ENCODE results near the gene AASDH. TPM values are rescaled to one million over a fixed set of nuclear protein-coding genes. Genes with fewer than 3 reads are reported as not detected.
A peak's percentile ranks its signal among the peaks of the same experiment; 100 is the strongest.

AASDH gene
- total and polyA plus RNA-seq, 2 of the 13 experiments (the other 11 are each of a cell fraction or from before 2014, with no cell fraction given), result 12.6 to 14.1 TPM

DNA sequence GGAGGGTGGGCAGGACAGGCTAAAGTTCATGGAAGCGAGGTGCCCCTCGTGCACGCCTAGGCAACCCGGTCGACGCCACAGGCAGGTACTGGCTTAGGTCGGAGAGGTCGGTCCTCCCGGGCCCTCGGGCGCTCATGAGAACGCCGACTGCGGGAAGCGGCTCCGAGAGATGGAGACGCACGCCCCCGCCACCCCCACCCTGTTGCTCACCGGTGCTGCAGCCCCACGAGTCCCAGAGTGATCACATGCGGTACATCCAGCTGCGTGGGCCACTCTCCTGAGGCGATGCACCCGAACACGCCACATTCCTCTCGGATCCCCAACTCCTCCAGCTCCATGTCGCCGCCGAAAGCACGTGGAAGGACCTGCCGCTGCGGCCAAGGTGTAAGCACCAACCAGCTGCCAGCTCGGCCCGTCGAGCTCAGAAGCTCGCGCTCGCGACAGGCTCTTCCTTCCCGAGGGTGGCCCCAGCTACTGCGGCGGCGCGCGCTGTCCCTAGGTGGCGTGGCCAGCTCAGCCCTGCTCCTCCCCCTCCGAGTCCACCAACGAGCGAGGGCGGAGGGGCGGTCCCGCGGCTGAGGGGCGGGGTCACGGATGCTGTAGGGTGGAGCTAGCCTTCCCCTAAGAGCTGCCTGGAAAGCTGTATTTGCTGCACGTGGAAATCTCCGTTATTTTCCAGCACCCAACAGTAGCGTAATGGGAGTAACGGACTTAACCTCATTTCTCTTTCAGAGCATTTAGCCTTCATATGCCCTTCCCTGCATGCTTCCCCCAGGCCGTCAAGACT is 48.0 kb upstream of the AASDH start, which contains the start of gene PPAT (continued):
- TF ChIP-seq TCF12 (IDR thresholded peaks at IDR 0.05), result no peak
- TF ChIP-seq TCF12 (CRISPR knock-in tag; IDR thresholded peaks at IDR 0.05), result no peak; the same call in 1 of the 2 replicates
- TF ChIP-seq SIX1 (CRISPR knock-in tag; IDR thresholded peaks at IDR 0.05; ENCODE audit: borderline replicate concordance), result no peak
- no peak; the same call in 1 of the 2 replicates for TF ChIP-seq ZSCAN30 (CRISPR knock-in tag; IDR thresholded peaks at IDR 0.05)
- TF ChIP-seq, protein P1, sequence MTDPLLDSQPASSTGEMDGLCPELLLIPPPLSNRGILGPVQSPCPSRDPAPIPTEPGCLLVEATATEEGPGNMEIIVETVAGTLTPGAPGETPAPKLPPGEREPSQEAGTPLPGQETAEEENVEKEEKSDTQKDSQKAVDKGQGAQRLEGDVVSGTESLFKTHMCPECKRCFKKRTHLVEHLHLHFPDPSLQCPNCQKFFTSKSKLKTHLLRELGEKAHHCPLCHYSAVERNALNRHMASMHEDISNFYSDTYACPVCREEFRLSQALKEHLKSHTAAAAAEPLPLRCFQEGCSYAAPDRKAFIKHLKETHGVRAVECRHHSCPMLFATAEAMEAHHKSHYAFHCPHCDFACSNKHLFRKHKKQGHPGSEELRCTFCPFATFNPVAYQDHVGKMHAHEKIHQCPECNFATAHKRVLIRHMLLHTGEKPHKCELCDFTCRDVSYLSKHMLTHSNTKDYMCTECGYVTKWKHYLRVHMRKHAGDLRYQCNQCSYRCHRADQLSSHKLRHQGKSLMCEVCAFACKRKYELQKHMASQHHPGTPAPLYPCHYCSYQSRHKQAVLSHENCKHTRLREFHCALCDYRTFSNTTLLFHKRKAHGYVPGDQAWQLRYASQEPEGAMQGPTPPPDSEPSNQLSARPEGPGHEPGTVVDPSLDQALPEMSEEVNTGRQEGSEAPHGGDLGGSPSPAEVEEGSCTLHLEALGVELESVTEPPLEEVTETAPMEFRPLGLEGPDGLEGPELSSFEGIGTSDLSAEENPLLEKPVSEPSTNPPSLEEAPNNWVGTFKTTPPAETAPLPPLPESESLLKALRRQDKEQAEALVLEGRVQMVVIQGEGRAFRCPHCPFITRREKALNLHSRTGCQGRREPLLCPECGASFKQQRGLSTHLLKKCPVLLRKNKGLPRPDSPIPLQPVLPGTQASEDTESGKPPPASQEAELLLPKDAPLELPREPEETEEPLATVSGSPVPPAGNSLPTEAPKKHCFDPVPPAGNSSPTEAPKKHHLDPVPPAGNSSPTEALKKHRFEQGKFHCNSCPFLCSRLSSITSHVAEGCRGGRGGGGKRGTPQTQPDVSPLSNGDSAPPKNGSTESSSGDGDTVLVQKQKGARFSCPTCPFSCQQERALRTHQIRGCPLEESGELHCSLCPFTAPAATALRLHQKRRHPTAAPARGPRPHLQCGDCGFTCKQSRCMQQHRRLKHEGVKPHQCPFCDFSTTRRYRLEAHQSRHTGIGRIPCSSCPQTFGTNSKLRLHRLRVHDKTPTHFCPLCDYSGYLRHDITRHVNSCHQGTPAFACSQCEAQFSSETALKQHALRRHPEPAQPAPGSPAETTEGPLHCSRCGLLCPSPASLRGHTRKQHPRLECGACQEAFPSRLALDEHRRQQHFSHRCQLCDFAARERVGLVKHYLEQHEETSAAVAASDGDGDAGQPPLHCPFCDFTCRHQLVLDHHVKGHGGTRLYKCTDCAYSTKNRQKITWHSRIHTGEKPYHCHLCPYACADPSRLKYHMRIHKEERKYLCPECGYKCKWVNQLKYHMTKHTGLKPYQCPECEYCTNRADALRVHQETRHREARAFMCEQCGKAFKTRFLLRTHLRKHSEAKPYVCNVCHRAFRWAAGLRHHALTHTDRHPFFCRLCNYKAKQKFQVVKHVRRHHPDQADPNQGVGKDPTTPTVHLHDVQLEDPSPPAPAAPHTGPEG (CRISPR knock-in tag; IDR thresholded peaks at IDR 0.05), result no peak; the same call in 1 of the 2 replicates
- peak; percentile 93; the same call in 1 of the 2 replicates for TF ChIP-seq ZNF20 (CRISPR knock-in tag; IDR thresholded peaks at IDR 0.05)
- TF ChIP-seq, protein P2, sequence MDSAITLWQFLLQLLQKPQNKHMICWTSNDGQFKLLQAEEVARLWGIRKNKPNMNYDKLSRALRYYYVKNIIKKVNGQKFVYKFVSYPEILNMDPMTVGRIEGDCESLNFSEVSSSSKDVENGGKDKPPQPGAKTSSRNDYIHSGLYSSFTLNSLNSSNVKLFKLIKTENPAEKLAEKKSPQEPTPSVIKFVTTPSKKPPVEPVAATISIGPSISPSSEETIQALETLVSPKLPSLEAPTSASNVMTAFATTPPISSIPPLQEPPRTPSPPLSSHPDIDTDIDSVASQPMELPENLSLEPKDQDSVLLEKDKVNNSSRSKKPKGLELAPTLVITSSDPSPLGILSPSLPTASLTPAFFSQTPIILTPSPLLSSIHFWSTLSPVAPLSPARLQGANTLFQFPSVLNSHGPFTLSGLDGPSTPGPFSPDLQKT (CRISPR knock-in tag; IDR thresholded peaks at IDR 0.05; ENCODE audit: borderline replicate concordance), result no peak; the same call in 1 of the 2 replicates
- peak; percentile 11; the same call in 1 of the 2 replicates for TF ChIP-seq HDAC2 (CRISPR knock-in tag; IDR thresholded peaks at IDR 0.05)
- TF ChIP-seq, protein P3, sequence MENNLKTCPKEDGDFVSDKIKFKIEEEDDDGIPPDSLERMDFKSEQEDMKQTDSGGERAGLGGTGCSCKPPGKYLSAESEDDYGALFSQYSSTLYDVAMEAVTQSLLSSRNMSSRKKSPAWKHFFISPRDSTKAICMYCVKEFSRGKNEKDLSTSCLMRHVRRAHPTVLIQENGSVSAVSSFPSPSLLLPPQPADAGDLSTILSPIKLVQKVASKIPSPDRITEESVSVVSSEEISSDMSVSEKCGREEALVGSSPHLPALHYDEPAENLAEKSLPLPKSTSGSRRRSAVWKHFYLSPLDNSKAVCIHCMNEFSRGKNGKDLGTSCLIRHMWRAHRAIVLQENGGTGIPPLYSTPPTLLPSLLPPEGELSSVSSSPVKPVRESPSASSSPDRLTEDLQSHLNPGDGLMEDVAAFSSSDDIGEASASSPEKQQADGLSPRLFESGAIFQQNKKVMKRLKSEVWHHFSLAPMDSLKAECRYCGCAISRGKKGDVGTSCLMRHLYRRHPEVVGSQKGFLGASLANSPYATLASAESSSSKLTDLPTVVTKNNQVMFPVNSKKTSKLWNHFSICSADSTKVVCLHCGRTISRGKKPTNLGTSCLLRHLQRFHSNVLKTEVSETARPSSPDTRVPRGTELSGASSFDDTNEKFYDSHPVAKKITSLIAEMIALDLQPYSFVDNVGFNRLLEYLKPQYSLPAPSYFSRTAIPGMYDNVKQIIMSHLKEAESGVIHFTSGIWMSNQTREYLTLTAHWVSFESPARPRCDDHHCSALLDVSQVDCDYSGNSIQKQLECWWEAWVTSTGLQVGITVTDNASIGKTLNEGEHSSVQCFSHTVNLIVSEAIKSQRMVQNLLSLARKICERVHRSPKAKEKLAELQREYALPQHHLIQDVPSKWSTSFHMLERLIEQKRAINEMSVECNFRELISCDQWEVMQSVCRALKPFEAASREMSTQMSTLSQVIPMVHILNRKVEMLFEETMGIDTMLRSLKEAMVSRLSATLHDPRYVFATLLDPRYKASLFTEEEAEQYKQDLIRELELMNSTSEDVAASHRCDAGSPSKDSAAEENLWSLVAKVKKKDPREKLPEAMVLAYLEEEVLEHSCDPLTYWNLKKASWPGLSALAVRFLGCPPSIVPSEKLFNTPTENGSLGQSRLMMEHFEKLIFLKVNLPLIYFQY (CRISPR knock-in tag; IDR thresholded peaks at IDR 0.05; ENCODE audit: borderline replicate concordance), result no peak; the same call in 1 of the 2 replicates
- TF ChIP-seq, protein P4, sequence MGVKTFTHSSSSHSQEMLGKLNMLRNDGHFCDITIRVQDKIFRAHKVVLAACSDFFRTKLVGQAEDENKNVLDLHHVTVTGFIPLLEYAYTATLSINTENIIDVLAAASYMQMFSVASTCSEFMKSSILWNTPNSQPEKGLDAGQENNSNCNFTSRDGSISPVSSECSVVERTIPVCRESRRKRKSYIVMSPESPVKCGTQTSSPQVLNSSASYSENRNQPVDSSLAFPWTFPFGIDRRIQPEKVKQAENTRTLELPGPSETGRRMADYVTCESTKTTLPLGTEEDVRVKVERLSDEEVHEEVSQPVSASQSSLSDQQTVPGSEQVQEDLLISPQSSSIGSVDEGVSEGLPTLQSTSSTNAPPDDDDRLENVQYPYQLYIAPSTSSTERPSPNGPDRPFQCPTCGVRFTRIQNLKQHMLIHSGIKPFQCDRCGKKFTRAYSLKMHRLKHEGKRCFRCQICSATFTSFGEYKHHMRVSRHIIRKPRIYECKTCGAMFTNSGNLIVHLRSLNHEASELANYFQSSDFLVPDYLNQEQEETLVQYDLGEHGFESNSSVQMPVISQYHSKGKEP (CRISPR knock-in tag; IDR thresholded peaks at IDR 0.05), result 0 out of 2 replicates have a peak, but pooled peaks have one; percentile 40
- TF ChIP-seq ZNF329 (CRISPR knock-in tag; IDR thresholded peaks at IDR 0.05; ENCODE audit: low read depth), result 0 out of 2 replicates have a peak, but pooled peaks have one; percentile 23
- TF ChIP-seq TOE1 (CRISPR knock-in tag; IDR thresholded peaks at IDR 0.05), result no peak; the same call in 1 of the 2 replicates
- TF ChIP-seq, protein P5, sequence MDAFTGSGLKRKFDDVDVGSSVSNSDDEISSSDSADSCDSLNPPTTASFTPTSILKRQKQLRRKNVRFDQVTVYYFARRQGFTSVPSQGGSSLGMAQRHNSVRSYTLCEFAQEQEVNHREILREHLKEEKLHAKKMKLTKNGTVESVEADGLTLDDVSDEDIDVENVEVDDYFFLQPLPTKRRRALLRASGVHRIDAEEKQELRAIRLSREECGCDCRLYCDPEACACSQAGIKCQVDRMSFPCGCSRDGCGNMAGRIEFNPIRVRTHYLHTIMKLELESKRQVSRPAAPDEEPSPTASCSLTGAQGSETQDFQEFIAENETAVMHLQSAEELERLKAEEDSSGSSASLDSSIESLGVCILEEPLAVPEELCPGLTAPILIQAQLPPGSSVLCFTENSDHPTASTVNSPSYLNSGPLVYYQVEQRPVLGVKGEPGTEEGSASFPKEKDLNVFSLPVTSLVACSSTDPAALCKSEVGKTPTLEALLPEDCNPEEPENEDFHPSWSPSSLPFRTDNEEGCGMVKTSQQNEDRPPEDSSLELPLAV (CRISPR knock-in tag; conservative IDR thresholded peaks at IDR 0.05; ENCODE audit: low read depth), result no peak

Data from HepG2 (cell line).